Neural crest cell (in vitro differentiated cells): ENCODE results near the gene SOWAHA. TPM values are rescaled to one million over a fixed set of nuclear protein-coding genes. Genes with fewer than 3 reads are reported as not detected.

Experiments
- DNase-seq: peaks from one replicate; pipeline ENCODE4 v3.0.0; 2021; ENCODE audit warnings: low read depth, mixed read lengths, low spot score
- H3K27ac Mint-ChIP-seq: one replicate; pipeline ENCODE4 v1.8.0; 2021; ENCODE audit warnings: mild to moderate bottlenecking, mixed read lengths; ENCODE audit not compliant: unreplicated experiment
- H3K27me3 Mint-ChIP-seq: 2 replicates; pipeline ENCODE4 v1.8.0; 2021; ENCODE audit warnings: low read depth, mild to moderate bottlenecking, mixed read lengths
- H3K36me3 Mint-ChIP-seq: 2 replicates; pipeline ENCODE4 v1.8.0; 2021; ENCODE audit warnings: low read depth, mild to moderate bottlenecking, mixed read lengths
- H3K4me1 Mint-ChIP-seq: 2 replicates; pipeline ENCODE4 v1.8.0; 2021; ENCODE audit warnings: mixed read lengths
- H3K4me3 Mint-ChIP-seq: one replicate; pipeline ENCODE4 v1.8.0; 2021; ENCODE audit warnings: mild to moderate bottlenecking, mixed read lengths
- H3K9me3 Mint-ChIP-seq: 2 replicates; pipeline ENCODE4 v1.8.0; 2021; ENCODE audit warnings: mixed read lengths
- total RNA-seq: library from RNA; stranded (reverse); gene quantifications from 2 replicates; pipeline ENCODE4 v1.2.1, GENCODE V29; 2021
- TF ChIP-seq, protein P1 (sequence below): fragments of 200-600 bp; sonication (generic); conservative IDR thresholded peaks from 2 replicates; pipeline ENCODE4 v1.5.0; 2021; ENCODE audit warnings: antibody characterized with exemption, mild to moderate bottlenecking

Gene SOWAHA
- total RNA-seq, 1 donor from 2014 or later: not detected

DNA sequence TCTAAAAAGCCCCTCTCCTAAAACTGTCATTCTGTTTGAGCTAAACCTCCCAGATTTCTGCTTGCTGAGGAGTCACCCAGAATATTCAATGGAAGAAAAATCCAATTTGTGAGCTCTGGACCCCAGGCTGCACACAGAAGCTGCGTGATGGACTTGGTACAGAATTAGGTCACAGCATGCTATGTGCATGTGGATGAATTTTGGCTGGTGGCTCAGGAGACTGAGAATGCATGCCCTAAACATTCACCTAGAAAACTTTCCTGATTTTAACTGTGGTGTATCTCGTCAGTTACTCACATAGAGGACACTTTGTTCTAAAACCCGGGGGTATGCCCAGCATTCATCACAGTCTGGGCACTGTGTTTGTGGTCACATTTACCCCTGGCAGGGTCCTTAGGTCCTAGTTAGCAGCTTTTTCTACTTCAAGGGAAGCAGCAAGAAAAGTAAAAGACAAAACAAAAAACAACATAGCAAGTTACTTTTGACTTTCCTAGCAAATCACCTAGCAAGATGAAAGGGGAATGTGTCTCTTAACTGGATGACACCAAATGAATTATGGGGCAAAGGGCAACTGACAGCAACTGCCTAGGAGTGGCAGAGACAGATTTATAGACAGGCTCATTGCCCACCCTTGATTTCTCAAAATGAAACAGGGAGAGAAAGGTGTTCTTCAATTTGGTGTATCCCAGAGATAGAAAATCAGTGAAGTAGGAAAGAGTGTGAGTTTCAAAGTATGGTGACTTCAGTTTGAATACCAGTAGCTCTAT lies 25.6 kb downstream of the SOWAHA start:
- H3K27ac Mint-ChIP-seq: no peak overlapping the region
- DNase-seq: no peak
- no peaks in the 10 kb centered on the region for H3K36me3 Mint-ChIP-seq
- H3K9me3 Mint-ChIP-seq: no peaks in the 10 kb centered on the region
- TF ChIP-seq, protein P1, sequence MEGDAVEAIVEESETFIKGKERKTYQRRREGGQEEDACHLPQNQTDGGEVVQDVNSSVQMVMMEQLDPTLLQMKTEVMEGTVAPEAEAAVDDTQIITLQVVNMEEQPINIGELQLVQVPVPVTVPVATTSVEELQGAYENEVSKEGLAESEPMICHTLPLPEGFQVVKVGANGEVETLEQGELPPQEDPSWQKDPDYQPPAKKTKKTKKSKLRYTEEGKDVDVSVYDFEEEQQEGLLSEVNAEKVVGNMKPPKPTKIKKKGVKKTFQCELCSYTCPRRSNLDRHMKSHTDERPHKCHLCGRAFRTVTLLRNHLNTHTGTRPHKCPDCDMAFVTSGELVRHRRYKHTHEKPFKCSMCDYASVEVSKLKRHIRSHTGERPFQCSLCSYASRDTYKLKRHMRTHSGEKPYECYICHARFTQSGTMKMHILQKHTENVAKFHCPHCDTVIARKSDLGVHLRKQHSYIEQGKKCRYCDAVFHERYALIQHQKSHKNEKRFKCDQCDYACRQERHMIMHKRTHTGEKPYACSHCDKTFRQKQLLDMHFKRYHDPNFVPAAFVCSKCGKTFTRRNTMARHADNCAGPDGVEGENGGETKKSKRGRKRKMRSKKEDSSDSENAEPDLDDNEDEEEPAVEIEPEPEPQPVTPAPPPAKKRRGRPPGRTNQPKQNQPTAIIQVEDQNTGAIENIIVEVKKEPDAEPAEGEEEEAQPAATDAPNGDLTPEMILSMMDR: no peak
- no peaks in the 10 kb centered on the region for H3K27me3 Mint-ChIP-seq
- H3K4me3 Mint-ChIP-seq: no peak overlapping the region
- peaks cover 7% of the 10 kb centered on the region for H3K4me1 Mint-ChIP-seq

DNA sequence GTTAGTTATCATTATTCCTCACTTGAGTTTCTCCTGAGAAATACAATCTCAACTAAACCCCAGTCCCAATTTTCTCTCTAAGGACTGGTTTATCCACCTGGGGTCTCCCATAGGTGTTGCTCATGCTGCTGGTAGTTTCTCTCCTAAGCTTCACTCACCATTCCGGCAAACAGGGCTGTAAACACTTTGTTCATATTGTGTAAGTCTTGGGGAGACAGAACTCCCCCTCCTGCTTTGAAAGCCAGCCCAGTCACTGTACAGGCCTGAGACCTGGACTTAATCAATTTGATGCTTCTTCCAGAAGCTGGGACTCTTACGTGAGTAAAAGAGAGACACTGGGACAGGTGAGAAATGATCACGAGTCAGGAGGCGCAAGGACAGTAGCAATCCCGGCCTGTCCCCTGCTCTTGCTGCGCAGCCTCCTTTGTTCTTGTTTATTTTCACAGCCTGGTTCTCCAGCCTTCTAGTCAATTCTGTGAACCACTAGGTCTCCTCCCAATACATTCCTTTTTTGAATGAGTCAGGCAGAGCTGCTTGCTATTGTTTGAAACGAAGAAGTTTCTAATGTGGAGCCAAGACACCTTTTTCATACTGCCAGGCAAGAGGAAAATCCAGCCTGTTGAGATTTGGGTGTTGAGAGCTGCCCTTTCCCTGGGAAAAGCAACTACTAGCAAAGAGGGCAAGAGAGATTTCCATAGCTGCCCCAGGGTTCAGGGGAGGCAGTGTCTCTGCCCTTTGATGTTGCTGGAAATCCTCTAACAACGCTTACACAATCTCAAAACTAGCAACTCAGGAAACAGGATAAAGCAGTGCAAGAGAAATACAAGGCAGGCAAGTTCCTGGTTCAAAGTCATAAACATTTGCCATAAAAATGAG lies 26.6 kb downstream of the SOWAHA start:
- Mint-ChIP-seq H3K4me1 (peaks cover 7% of the 10 kb centered on the region), H3K27me3 (no peaks in the 10 kb centered on the region), H3K27ac (no peak overlapping the region), H3K9me3 (no peaks in the 10 kb centered on the region), H3K36me3 (no peaks in the 10 kb centered on the region), H3K4me3 (no peak overlapping the region)
- DNase-seq: no peak
- TF ChIP-seq, protein P1: no peak

DNA sequence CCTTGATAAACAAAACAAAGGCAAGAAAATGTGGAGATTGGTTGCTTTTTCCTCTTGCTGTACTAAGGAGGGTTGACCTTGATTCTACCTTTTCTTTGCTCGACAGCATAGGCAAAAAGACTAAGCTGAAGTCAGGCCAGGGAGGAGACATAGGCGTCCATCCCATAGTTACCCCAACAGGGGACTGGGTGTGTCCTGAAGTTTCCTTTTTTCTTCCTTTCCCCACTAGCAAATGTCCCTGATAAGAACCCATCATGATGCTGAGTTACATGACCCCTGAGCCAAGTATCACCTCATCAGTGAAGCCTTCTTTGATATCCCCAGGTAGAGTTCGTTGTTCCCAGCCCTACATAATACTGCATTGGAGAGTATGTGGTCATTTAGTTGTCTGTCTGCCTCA lies 27.2 kb downstream of the SOWAHA start:
- H3K4me1 Mint-ChIP-seq: peaks cover 7% of the 10 kb centered on the region
- no peaks in the 10 kb centered on the region for H3K36me3 Mint-ChIP-seq

DNA sequence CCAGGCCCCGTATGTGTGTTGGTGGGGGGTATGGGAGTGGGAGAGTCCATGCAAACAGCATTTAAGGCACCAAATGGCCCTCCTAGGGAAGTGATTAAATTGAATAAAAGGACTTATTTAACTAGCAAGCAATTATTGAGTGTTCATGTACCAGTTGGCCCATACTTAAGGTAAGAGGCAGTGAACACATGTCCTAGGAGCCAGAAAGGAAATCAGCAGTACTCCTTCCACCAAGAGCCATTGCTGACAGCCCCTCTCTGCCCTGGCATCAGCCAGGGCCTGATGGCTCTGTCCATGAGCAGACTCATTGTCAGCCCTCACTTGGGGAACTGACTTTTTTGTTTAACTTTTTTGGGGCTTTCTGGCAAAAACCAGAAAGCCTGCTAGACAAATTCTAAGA lies 27.8 kb downstream of the SOWAHA start:
- H3K27ac Mint-ChIP-seq: no peak overlapping the region

More for the DNA sequence above, 27.2 kb downstream of the SOWAHA start:
- no peak overlapping the region for H3K4me3 Mint-ChIP-seq
- H3K27me3 Mint-ChIP-seq: no peaks in the 10 kb centered on the region
- no peaks in the 10 kb centered on the region for H3K9me3 Mint-ChIP-seq
- TF ChIP-seq, protein P1: no peak
- no peak for DNase-seq
- H3K27ac Mint-ChIP-seq: no peak overlapping the region

DNA sequence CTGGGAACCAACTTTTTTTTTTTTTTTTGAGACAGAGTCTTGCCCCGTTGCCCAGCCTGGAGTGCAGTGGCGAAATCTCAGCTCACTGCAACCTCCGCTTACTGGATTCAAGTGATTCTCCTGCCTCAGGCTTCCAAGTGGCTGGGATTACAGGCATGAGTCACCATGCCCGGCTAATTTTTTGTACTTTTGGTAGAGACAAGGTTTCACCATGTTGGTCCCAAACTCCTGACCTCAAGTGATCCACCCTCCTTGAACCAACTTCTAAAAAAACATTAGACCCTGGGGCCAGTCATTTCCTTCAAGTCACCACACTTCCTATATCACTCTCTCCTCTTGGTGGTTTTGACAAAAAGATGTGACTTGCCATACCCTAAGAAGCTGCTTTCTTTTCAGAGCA lies 28.2 kb downstream of the SOWAHA start:
- Mint-ChIP-seq H3K9me3 (no peaks in the 10 kb centered on the region), H3K27ac (no peak overlapping the region), H3K36me3 (no peaks in the 10 kb centered on the region), H3K4me1 (peaks cover 7% of the 10 kb centered on the region), H3K4me3 (no peak overlapping the region), H3K27me3 (no peaks in the 10 kb centered on the region)
- TF ChIP-seq, protein P1: no peak
- no peak for DNase-seq

More for the DNA sequence above, 27.8 kb downstream of the SOWAHA start:
- Mint-ChIP-seq H3K4me1 (peaks cover 7% of the 10 kb centered on the region), H3K9me3 (no peaks in the 10 kb centered on the region), H3K4me3 (no peak overlapping the region), H3K36me3 (no peaks in the 10 kb centered on the region), H3K27me3 (no peaks in the 10 kb centered on the region)
- TF ChIP-seq, protein P1: no peak
- no peak for DNase-seq
